GM18505 (cell line): ENCODE results near the gene RAD51B.

ENCODE experiments used
- ATAC-seq: cut with Tn5 transposase; IDR thresholded peaks from one replicate; pipeline ENCODE4 v1.9.1; 2021; ENCODE audit not compliant: unreplicated experiment
- POLR2A ChIP-seq: IDR thresholded peaks from 4 replicates; pipeline ENCODE4 v1.6.1; 2011; ENCODE audit warnings: borderline replicate concordance; ENCODE audit not compliant: insufficient read depth, insufficient read length; ENCODE audit errors: extremely low read depth

The RAD51B gene

GRCh38 chr14:68569970-68570409 lies 750.4 kb downstream of the RAD51B start:
- ATAC-seq, result no peak
- TF ChIP-seq POLR2A, result no peak

DNA sequence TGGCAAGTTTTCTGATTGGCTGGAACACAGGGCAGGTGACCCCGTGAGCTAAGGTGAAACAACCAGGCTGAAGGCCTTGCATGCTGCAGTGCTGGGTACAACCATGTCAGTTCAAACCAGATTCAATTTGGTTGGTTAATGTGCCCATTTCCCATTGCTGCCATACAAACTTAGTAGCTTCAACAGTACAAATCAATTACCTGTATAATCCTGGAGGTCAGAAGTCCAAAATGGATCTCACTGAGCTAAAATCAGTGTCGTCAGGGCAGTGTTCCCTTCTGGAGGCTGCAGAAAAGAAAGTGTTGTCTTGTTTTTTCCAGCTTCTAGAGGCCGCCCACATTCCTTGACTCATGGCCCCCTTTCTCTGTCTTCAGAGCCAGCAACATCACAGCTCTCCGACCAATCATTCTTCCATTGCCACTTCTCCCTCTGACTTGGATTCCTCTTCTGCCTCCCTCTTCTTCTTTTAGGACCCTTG lies 751.6 kb downstream of the RAD51B start:
- TF ChIP-seq POLR2A, result no peak
- ATAC-seq, result no peak

- ATAC-seq, result no peak
- TF ChIP-seq POLR2A, result no peak
These were observed 752.4 kb downstream of the RAD51B start for GRCh38 chr14:68571928-68572525.

DNA sequence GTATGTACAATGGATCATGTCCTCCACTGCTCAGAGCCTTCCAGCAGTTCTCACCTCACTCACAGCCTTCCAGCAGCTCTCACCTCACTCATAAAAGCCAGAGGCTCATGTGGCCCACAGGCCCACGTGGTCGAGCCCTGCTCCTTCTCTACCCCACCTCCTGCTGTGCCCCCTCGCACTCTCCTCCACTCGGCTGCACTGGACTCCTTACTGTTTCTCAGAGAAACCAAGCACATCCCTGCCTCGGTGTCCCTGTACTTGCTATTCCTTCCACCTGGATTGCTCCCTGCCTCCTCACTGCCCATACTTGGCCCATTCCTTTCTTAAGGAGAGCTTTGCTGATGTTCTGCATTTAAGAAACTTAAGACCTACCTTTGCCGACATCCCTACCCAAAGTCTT lies 753.5 kb downstream of the RAD51B start:
- ATAC-seq, result no peak
- TF ChIP-seq POLR2A, result no peak

DNA sequence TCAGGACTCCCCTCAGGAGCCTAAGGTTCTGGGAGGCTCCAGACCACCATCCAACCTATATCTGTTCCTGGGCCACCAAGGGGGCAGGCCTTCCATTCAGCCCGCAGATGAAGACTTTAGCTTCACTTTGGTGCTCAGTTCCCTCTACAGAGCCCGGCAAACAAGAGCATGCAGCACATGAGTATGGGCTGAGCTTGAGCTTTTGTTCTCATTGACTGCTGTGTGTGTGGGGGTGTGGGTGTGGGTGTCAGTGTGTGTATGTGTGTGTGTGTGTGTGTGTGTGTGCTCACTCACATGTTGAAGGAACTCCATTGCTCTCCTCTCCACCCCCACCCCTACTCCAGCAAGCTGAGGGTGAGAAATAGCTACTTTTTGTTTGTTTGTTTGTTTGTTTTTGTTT lies 754.1 kb downstream of the RAD51B start:
- no peak for ATAC-seq

DNA sequence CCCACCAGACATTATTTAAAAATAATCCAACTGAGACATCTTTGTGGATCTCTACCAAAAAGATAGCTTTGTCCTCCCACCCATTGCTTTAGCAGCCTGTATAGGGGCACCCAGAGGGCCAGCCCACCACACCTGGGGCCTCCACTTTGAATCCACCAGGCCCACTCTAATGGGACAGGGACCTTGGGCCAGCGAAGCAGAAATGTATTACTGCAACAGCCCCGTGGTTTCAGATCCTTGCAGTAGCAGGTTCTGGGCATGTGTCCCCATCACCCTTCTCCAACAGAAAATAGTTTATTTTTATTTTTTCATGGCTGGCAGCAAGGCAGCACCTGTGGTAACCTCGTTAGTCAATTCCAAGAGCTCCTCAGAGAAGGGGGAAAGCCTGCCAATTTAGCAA lies 754.9 kb downstream of the RAD51B start:
- ATAC-seq, result no peak
- no peak for TF ChIP-seq POLR2A

More for the DNA sequence above, 754.1 kb downstream of the RAD51B start:
- TF ChIP-seq POLR2A, result no peak

GRCh38 chr14:68574906-68575305 lies 755.3 kb downstream of the RAD51B start:
- ATAC-seq, result no peak
- no peak for TF ChIP-seq POLR2A

GRCh38 chr14:68575426-68575825 lies 755.8 kb downstream of the RAD51B start:
- no peak for ATAC-seq
- no peak for TF ChIP-seq POLR2A

- no peak for TF ChIP-seq POLR2A
- ATAC-seq, result no peak
These were observed 756.5 kb downstream of the RAD51B start for GRCh38 chr14:68576031-68576430.

- no peak for TF ChIP-seq POLR2A
- ATAC-seq, result no peak
These were observed 757.1 kb downstream of the RAD51B start for GRCh38 chr14:68576496-68577244.

GRCh38 chr14:68577802-68578541 lies 758.4 kb downstream of the RAD51B start:
- TF ChIP-seq POLR2A, result no peak
- no peak for ATAC-seq

DNA sequence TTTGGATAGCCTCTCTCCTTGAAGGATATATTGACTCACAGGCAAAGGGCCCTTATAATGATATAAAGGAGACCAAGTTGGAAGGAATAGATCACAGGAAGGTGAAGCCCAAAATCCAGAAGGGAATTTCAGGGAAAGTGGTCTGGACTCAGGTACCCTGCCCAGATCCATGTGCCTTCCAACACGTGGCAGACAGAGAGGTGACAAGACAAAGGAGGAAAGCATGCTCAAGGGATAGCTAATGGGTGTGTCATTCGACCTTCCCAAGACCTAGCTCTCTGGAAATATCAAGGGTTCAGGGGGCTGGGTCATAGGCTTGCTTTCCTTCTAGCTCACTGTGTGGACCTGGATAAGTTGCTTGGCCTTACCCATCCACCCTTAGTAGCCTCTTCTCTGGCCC lies 759.0 kb downstream of the RAD51B start:
- no peak for ATAC-seq
- TF ChIP-seq POLR2A, result no peak

DNA sequence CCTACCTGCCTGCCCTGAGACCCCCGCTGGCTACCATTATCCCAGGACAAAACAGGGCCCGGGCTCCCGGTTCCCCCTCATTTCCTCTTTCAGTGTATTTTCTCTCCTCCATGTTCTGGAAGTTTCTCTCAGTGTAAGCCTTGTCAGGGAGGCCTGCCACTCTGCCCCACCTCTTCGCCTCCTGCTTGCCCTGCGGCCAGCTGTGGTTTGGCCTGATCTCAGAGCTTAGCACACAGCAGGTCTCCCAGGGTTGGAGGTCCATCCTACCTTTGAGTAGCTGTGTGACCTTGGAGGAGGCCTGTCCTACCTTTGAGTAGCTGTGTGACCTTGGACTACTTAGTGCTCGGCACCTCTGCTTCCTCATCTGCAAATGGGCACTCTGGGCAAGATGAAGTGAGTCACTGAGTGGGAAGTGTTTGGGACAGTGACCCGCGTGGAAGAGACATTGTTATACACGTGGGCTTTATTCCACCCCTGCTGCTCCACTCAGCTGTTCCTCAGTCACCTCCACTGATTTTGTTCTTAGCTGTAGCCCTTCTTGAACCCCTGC lies 760.6 kb downstream of the RAD51B start:
- no peak for ATAC-seq
- TF ChIP-seq POLR2A, result no peak
